DMS114 treated with DMSO at 0.1 percent for 48 hours (cell line): Measurements from ENCODE around the gene STRN.
A peak's percentile ranks its signal among the peaks of the same experiment; 100 is the strongest.
"Not testable (repeated sequence)": the region's sequence is repeated elsewhere in the genome, so short reads cannot be mapped to it uniquely, and the experiment has no call there.

Source experiments
- DNase-seq: peaks from one replicate; lab custom pipeline; 2025; ENCODE audit not compliant: unreplicated experiment; lab: John Stamatoyannopoulos, UW

The STRN gene

GRCh38 chr2:36966370-36967235, at the start of gene STRN:
Gene STRN, minus strand, starts transcription at chr2:36966536. Its CDS starts 73 bp downstream, at chr2:36966463.
- DNase-seq, result peak; percentile 87

- DNase-seq, result no peak
Observed at GRCh38 chr2:37013315-37013641, 46.9 kb upstream of the STRN start.

- no peak for DNase-seq
Observed at GRCh38 chr2:37011130-37011529, 44.8 kb upstream of the STRN start.

- DNase-seq, result peak; percentile 17
Observed at GRCh38 chr2:37005118-37005868, 39.0 kb upstream of the STRN start.

GRCh38 chr2:37000988-37001556, 34.7 kb upstream of the STRN start:
- no peak for DNase-seq

GRCh38 chr2:37000318-37000717, 34.0 kb upstream of the STRN start:
- no peak for DNase-seq

- not testable (repeated sequence) for DNase-seq
Observed at GRCh38 chr2:36999416-36999815, 33.1 kb upstream of the STRN start.

- DNase-seq, result no peak
Observed at GRCh38 chr2:36993841-36994620, 27.7 kb upstream of the STRN start.

GRCh38 chr2:36988008-36988407, 21.7 kb upstream of the STRN start:
- no peak for DNase-seq

GRCh38 chr2:36982467-36982866, 16.1 kb upstream of the STRN start:
- no peak for DNase-seq

- DNase-seq, result no peak
Observed at GRCh38 chr2:36981911-36982310, 15.6 kb upstream of the STRN start.

- not testable (repeated sequence) for DNase-seq
Observed at GRCh38 chr2:36979007-36979406, 12.7 kb upstream of the STRN start.

- DNase-seq, result no peak
Observed at GRCh38 chr2:36976065-36976464, 9.7 kb upstream of the STRN start.

- no peak for DNase-seq
Observed at GRCh38 chr2:36975306-36975705, 9.0 kb upstream of the STRN start.

GRCh38 chr2:36973320-36973719, 7.0 kb upstream of the STRN start:
- DNase-seq, result no peak

GRCh38 chr2:36971990-36972389, 5.7 kb upstream of the STRN start:
- DNase-seq, result no peak

GRCh38 chr2:36967236-36967876, 1.0 kb upstream of the STRN start:
- no peak for DNase-seq

GRCh38 chr2:36965751-36966369, 476 bp downstream of the STRN start:
- no peak for DNase-seq

- DNase-seq, result no peak
Observed at GRCh38 chr2:36965206-36965605, 1.1 kb downstream of the STRN start.

- no peak for DNase-seq
Observed at GRCh38 chr2:36964496-36965058, 1.8 kb downstream of the STRN start.
